Stimulated activated CD8-positive, alpha-beta memory T cell treated with anti-CD3 and anti-CD28 coated beads, Interleukin-4, amount 100 ng/mL, for 48 hours (primary cell): ENCODE measurements around the gene MT1G.
A peak's percentile ranks its signal among the peaks of the same experiment; 100 is the strongest.
"Not testable (repeated sequence)": the region's sequence is repeated elsewhere in the genome, so short reads cannot be mapped to it uniquely, and the experiment has no call there.

ENCODE experiments used
- DNase-seq: peaks from one replicate; pipeline ENCODE4 v3.0.0-alpha.2; 2020

MT1G gene

DNA sequence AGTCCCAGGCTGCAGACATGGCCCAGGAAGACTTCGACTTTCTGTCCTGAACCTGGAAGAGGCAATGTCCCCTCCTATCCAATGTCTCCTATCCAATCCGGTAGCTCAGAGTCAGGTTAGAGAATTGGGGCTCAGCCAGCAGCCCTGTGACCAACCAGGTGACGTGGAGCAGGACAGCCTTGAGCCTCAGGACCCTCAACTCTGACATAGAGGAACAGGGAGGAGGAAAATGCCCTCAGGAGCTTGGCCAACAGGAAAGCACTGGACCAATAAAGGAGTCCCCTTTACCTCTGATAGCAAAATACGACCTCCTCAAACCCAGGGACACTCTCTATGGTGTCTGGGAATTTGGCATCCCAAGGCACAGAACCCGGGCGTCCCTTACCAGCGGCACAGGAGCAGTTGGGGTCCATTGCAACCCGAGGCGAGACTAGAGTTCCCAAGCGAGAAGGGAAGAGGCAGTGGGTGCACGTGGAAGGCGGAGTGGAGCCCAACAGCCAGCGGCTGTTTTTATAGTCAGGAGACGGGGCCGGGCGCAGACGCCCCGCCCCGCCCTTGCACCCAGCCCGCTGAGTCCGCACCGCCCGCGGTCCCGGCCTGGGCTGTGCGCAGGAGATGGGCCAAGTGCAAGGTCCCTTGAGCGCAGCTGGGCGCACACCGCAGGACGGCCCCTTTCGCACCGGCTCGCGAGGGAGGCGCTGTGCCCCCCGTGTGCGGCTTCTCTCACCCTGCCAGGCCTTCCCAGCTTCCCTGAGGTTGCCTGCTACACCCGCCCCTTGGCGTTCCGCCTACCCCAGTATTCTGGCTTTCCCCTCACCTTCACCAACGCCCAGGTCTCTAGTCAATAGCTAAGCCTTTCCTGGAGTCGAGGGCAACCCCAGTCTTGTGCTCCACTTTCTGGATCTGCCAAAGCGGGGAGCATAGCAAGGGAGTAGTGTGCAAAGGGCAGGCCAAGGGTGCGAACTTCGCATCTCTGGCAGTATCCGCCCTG is at the start of gene MT1G:
Gene MT1G, minus strand, starts transcription at position 485 of the 991 bp plus-strand sequence. Its CDS starts 72 bp downstream, at position 413.
- peak; percentile 69 for DNase-seq

DNA sequence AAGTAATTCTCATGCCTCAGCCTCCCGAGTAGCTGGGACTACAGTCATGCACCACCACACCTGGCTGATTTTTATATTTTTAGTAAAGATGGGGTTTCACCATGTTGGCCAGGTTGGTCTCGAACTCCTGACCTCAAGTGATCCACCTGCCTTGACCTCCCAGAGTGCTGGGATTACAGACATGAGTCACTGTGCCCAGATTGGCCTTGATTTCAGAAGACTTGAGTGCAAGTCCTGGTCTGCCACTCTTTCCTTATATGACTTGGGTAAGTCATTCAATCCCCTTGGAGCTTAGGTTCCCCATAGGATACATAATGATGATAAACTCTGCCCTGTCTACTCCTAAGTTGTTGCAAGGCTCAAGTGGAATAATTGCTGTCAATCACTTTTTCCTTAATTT is 49.7 kb upstream of the MT1G start:
- DNase-seq: not testable (repeated sequence)

- DNase-seq: no peak
These were observed 48.9 kb upstream of the MT1G start for GRCh38 chr16:56716761-56717160.

DNA sequence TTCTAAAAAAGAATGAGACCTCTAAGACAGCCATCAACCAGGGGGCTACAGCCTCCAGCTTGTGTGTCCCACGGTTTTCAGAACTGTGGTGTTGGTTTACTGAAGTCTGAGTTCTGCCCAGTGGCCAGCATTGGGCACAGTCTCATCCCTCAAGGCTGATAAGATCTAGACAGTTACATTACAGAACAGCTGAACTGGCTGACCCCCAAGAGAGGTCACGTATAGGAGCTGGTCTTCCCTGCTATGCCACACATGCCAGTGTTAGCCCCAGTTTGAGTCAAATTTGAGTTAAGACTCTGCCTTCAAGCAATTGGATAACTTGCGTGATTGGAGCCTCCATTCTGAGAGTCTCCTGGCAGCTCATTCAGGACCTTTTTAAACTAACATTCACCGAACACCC is 47.3 kb upstream of the MT1G start:
- peak; percentile 20 for DNase-seq

GRCh38 chr16:56713794-56714193 is 45.9 kb upstream of the MT1G start:
- DNase-seq: no peak

- peak; percentile 6 for DNase-seq
These were observed 44.0 kb upstream of the MT1G start for GRCh38 chr16:56711862-56712261.

DNA sequence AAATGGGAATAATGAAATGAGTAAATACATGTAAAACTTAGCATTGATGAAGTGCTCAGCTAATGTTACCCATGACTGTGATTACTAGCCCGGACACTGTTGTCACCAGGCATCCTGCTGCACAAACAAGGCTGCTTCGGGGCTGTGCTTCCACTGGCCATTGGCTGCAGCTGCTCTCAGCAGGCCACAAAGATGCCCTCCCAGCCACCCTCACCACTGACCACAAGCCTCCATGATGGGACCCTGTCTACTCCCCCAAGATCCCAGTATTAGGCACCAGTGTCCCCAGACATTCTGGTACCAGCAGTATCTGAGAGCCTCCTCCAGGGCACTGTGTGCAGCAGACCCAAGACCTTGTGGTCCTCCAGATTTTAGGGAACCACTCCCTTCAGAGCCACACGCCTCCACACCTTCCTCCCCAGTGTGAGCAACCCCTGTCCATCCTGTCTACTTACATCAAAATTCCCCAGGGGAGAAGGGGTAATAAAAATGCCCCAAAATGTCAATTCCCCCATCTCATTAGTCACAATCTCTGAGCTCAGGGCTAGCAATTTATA is 42.4 kb upstream of the MT1G start:
- DNase-seq: peak; percentile 22

DNA sequence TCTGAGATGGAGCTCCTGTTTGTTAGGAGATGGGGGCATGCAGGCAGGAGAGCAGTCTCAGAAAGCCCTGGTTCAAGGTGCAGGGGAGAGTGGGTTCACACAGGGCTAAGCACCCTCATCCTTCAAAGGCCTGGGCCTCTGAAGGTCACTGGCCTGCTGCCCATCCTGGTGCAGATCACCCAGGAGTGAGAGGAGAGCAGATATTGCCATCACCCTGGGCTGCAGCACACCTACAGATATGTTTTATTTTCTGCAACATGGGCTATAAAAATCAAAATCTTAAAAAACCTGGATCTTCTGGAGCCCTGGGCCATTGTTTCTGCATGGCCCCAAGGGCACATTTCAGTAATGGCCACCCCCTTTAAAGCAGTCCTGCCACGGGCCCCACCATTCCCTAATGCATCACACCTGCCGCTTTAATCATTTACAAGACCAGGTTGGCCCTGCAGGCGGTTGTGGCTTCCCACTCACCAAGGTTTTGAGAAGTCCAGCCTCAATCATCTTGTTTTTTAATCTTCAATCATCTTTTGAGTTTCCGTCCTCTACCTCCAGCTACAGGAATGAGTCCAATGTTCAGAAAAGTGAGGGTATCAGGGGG is 41.7 kb upstream of the MT1G start:
- peak; percentile 36 for DNase-seq

DNA sequence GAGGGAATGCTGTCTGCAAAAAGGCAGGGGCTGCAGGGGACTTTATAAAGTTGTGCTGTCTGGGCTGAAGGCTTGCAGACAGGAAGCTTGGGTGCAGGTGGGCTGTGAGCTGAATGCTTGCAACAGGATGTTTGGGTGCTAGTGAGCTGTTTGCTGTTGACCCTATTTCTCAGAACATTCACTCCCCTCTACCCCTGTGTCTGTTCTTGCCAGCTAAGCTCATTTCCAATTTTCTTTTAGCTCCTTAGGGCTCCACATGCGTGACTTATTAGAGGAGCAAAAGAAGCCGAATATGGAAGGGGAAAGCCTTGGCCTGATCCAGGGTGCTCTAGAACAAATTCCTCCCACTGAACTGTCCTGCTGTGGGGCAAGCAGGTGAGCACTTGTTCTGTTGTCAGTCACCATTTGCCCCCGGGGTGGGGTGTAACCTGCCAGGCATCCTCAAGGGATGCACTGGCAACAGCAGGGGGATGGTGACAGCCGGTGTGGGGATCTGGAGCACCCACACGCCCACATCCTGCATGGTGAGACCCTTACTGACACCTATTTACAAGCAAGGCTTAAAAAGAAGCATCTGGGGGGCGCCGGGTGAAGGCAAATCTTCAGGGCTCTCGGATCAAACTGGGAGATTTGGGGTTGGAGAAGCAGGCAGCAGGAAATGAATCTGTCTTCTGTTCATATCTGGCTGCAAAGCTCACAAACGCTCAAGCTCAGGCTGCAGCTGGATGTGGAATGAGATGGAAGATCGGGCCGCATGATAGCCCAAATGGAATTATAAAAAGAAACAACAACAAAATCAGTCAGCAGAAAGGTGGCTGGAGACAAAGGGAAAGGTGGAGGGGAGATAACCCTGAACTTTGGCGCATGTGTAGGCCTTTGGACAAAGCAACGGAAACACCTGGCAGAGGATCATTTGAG is 40.9 kb upstream of the MT1G start:
- peak; percentile 52 for DNase-seq

DNA sequence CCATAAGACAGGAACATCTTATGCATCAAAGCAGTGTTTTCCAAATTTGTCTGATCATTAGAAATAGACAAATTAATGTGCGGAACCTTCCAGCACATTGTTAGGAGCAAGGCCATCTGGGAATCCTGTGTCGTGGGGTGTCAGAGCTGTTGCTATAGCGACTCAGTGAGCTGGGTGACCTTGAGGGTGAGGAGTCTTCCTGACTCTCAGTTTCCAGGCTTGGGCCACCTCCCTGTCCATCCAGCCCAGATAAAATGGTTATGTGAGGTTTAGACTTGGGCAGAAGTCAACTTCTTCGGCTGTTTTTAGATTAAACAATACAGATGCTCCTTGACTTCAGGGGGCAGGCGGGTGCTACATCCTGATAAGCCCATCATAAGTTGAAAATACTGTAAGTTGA is 35.0 kb upstream of the MT1G start:
- no peak for DNase-seq

GRCh38 chr16:56701534-56701933 is 33.7 kb upstream of the MT1G start:
- DNase-seq: no peak

GRCh38 chr16:56700631-56701030 is 32.8 kb upstream of the MT1G start:
- DNase-seq: peak; percentile 7

- DNase-seq: no peak
These were observed 32.3 kb upstream of the MT1G start for GRCh38 chr16:56700195-56700594.

- no peak for DNase-seq
These were observed 29.7 kb upstream of the MT1G start for GRCh38 chr16:56697456-56698155.

GRCh38 chr16:56695246-56695645 is 27.4 kb upstream of the MT1G start:
- no peak for DNase-seq

- no peak for DNase-seq
These were observed 24.0 kb upstream of the MT1G start for GRCh38 chr16:56691885-56692284.

- no peak for DNase-seq
These were observed 22.7 kb upstream of the MT1G start for GRCh38 chr16:56690420-56691122.

DNA sequence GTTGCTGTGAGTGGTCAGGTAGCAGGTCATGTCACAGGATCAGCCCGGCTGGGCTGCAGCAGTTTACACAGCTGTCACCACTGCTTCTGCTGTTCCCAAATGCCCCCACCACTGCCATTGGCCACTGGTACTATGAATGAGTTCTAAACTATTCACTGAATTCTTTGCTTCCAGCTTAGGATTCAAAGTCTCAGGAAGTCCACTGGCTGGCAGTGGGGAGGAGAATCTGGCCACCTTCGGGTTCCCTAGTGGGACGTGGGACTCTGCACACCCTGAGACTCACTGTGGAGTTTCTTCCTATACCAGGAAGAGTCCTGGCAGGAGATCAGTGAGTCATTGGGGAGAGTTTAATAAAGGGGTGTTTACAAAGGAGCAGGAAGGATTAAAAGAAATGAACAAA is 21.3 kb upstream of the MT1G start:
- no peak for DNase-seq

GRCh38 chr16:56688762-56689161 is 20.9 kb upstream of the MT1G start:
- no peak for DNase-seq

DNA sequence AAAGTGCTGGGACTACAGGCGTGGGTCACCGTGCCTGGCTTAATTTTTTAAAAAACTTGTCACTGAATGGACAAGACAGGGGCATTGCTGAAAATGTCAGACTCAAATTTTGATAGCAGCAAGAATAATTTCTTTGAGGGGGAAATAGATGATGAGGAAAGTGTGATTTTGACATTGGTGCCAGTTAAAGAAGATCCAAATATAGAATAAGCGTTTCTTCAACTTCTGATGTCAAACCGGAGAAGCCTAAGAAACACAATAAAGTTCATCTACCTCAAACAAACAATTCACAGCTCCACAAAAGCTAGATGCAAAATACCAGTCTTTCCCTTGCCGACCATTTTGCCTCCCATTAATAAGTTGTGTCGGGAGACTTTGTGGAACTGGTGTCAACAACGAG is 18.9 kb upstream of the MT1G start:
- DNase-seq: no peak

DNA sequence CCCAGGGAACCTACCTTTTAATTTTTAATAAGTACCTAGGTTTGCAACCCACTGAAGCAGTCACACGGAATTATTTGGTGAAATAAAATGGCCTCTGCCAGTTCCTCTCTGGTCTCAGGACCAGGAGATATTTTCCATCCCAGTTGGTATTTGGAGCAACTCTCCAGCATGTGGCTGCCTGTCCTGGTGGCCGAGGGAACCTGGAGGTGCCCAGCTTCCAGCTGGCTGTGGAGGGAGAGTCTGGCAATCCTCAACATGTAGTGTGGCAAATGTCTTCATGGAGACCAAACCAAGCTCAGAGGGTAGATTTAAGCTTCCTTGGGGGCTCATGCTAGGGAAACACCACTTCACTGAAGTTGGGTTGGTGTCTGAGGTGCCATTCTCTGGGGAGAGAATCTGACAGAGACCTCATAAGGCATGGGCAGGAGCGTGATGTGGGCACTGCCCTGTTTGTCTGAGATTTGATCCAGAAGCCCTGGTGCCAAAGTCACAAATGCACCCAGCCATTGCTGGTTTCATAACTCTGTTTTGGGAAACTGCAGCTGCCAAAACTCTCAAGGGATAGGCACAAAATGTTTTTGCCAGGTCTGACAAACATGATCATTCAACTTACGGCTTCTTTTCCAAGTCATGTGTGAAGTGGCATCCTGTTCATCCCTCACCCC is 17.2 kb upstream of the MT1G start:
- DNase-seq: no peak
